Gastrocnemius medialis (tissue), 4 donors: Measurements from ENCODE around the gene OSBPL10. TPM values are rescaled to one million over a fixed set of nuclear protein-coding genes. Genes with fewer than 3 reads are reported as not detected.
A peak's percentile ranks its signal among the peaks of the same experiment; 100 is the strongest.

Source experiments
- ATAC-seq, 2 donors: fragments of 150-250 bp; one replicate each; pipeline ENCODE4 v1.9.1; 2016
- DNase-seq, 2 donors: peaks; one replicate each; pipeline ENCODE4 v3.0.0-alpha.2; 2019
- H3K27ac ChIP-seq, 4 donors: fragments of 200-600 bp; sonication (generic); 1 replicate in 1 of 4; 2 replicates in 3 of 4; pipeline ENCODE4 v1.5.1; 2016 to 2018; ENCODE audit warnings: mild to moderate bottlenecking in 2 of 4, moderate library complexity in 1 of 4
- H3K27me3 ChIP-seq, 3 donors: fragments of 200-600 bp; sonication (generic) in 2 of 3; 1 replicate in 1 of 3; 2 replicates in 2 of 3; pipeline versions ENCODE4 v1.5.1 to v1.6.0; 2016 to 2019; ENCODE audit warnings: mild to moderate bottlenecking in 1 of 3, moderate library complexity in 1 of 3
- H3K36me3 ChIP-seq, 2 donors: fragments of 200-600 bp; sonication (generic) in 1 of 2; one replicate each; pipeline ENCODE4 v1.5.1; 2017 to 2018
- H3K4me1 ChIP-seq, 2 donors: fragments of 200-600 bp; sonication (generic) in 1 of 2; one replicate each; pipeline ENCODE4 v1.5.1; 2016 to 2017; ENCODE audit warnings: mild to moderate bottlenecking in 2 of 2
- H3K4me3 ChIP-seq, 4 donors: fragments of 200-600 bp; sonication (generic) in 3 of 4; 1 replicate in 1 of 4; 2 replicates in 3 of 4; pipeline ENCODE4 v1.5.1; 2016 to 2019; ENCODE audit warnings: mild to moderate bottlenecking in 2 of 4
- H3K9me3 ChIP-seq, 3 donors: fragments of 200-600 bp; sonication (generic) in 2 of 3; 1 replicate in 1 of 3; 2 replicates in 2 of 3; pipeline ENCODE4 v1.5.1; 2016 to 2019
- CTCF ChIP-seq, 5 experiments: fragments of 450-650 bp in 3 of 5; fragments of 200-600 bp in 2 of 5; sonication (generic) in 2 of 5; IDR thresholded peaks in 4 of 5; conservative IDR thresholded peaks in 1 of 5; 1 replicate in 4 of 5; 2 replicates in 1 of 5; pipeline ENCODE4 v1.5.1; 2016 to 2019; ENCODE audit warnings: antibody characterized with exemption in 5 of 5, mild to moderate bottlenecking in 3 of 5, moderate library complexity in 3 of 5
- POLR2A ChIP-seq, 2 donors: fragments of 450-650 bp; IDR thresholded peaks; one replicate each; pipeline ENCODE4 v1.6.1; 2017; ENCODE audit warnings: antibody characterized with exemption in 2 of 2, mild to moderate bottlenecking in 2 of 2, moderate library complexity in 2 of 2
- in situ Hi-C, 4 donors: fragments of 200-750 bp; cut with MboI; loops; one replicate each; pipeline versions ENCODE4 v1.15.0 to v1.8.0; 2017; ENCODE audit warnings: low sequenced_read_pairs in 4 of 4
- intact Hi-C: fragments of 100-400 bp; cut with DNase I; formaldehyde crosslinking; loops from one replicate; pipeline ENCODE4 v1.15.1; 2023; ENCODE audit warnings: low total_unique reads
- total RNA-seq, 4 donors: library from RNA; depleted of rRNA; stranded (reverse); fragments of >200 nt; gene quantifications; one replicate each; pipeline versions ENCODE4 v1.1.0 to v1.2.3, GENCODE V29; 2016

Gene OSBPL10
- total RNA-seq, 4 donors from 2014 or later = 1.4 to 7.0 (median 3.8) TPM

- DNase-seq = no peak
- intact Hi-C loops (no loop called here), in situ Hi-C loops (no loop called here)
- TF ChIP-seq CTCF (IDR thresholded peaks at IDR 0.05 in 4 of 5, conservative IDR thresholded peaks at IDR 0.05 in 1 of 5) = no peak
- no peak for TF ChIP-seq POLR2A (IDR thresholded peaks at IDR 0.05)
- Histone ChIP-seq H3K27ac (no peak overlapping the region), H3K4me3 (no peak overlapping the region), H3K27me3 (no peaks in the 10 kb centered on the region), H3K9me3 (no peaks in the 10 kb centered on the region), H3K36me3 (no peaks in the 10 kb centered on the region), H3K4me1 (peaks cover 9 to 11% of the 10 kb centered on the region in 2 donors)
- no peak for ATAC-seq
Measured at GRCh38 chr3:31984321-31984720, 3.3 kb upstream of the OSBPL10 start.

GRCh38 chr3:31980530-31981205 is 394 bp downstream of the OSBPL10 start:
- H3K27me3 ChIP-seq = peaks cover 0 to 11% (median 5%) of the 10 kb centered on the region in 3 donors
- in situ Hi-C loops = no loop called here

GRCh38 chr3:31979001-31979697 is 1.9 kb downstream of the OSBPL10 start:
- intact Hi-C loops (no loop called here), in situ Hi-C loops (no loop called here)
- H3K27me3 ChIP-seq = peaks cover 0 to 11% (median 5%) of the 10 kb centered on the region in 3 donors
- TF ChIP-seq CTCF (IDR thresholded peaks at IDR 0.05 in 4 of 5, conservative IDR thresholded peaks at IDR 0.05 in 1 of 5) = no peak
- no peak for DNase-seq
- H3K27ac ChIP-seq = no peak overlapping the region
- H3K4me1 ChIP-seq = peaks cover 9 to 11% of the 10 kb centered on the region in 2 donors
- H3K4me3 ChIP-seq = peak overlapping the region in 2 of 4 donors; percentile 57 to 77
- no peaks in the 10 kb centered on the region for H3K36me3 ChIP-seq
- ATAC-seq = no peak
- no peaks in the 10 kb centered on the region for H3K9me3 ChIP-seq

More at GRCh38 chr3:31980530-31981205, 394 bp downstream of the OSBPL10 start:
- DNase-seq = peak in 1 of 2 donors; percentile 19
- Histone ChIP-seq H3K9me3 (no peaks in the 10 kb centered on the region), H3K4me1 (peaks cover 9 to 11% of the 10 kb centered on the region in 2 donors), H3K4me3 (peak overlapping the region; percentile 57 to 80 (median 70)), H3K36me3 (no peaks in the 10 kb centered on the region), H3K27ac (peak overlapping the region; percentile 58 to 78 (median 71))
- intact Hi-C loops = no loop called here
- no peak for TF ChIP-seq CTCF (IDR thresholded peaks at IDR 0.05 in 4 of 5, conservative IDR thresholded peaks at IDR 0.05 in 1 of 5)
- TF ChIP-seq POLR2A (IDR thresholded peaks at IDR 0.05) = no peak
- ATAC-seq = peak; percentile 40 to 62

GRCh38 chr3:31978553-31978952 is 2.5 kb downstream of the OSBPL10 start:
- no peaks in the 10 kb centered on the region for H3K36me3 ChIP-seq
- H3K27ac ChIP-seq = no peak overlapping the region
- DNase-seq (no peak), ATAC-seq (no peak)
- no peak overlapping the region for H3K4me3 ChIP-seq
- no peaks in the 10 kb centered on the region for H3K9me3 ChIP-seq
- peaks cover 0 to 11% (median 5%) of the 10 kb centered on the region in 3 donors for H3K27me3 ChIP-seq
- TF ChIP-seq POLR2A (IDR thresholded peaks at IDR 0.05) (no peak), CTCF (IDR thresholded peaks at IDR 0.05 in 4 of 5, conservative IDR thresholded peaks at IDR 0.05 in 1 of 5) (no peak)
- intact Hi-C loops = no loop called here
- peaks cover 9 to 11% of the 10 kb centered on the region in 2 donors for H3K4me1 ChIP-seq
- in situ Hi-C loops = no loop called here
